HG03558 (cell line): ENCODE data around the gene ANTXR1.
"Not testable (repeated sequence)": the region's sequence is repeated elsewhere in the genome, so short reads cannot be mapped to it uniquely, and the experiment has no call there.

Experiments used
- ATAC-seq: cut with Tn5 transposase; IDR thresholded peaks from one replicate; pipeline ENCODE4 v1.9.1; 2021; ENCODE audit warnings: moderate number of reproducible peaks; ENCODE audit not compliant: unreplicated experiment; ENCODE audit errors: extremely low read depth

Gene ANTXR1

DNA sequence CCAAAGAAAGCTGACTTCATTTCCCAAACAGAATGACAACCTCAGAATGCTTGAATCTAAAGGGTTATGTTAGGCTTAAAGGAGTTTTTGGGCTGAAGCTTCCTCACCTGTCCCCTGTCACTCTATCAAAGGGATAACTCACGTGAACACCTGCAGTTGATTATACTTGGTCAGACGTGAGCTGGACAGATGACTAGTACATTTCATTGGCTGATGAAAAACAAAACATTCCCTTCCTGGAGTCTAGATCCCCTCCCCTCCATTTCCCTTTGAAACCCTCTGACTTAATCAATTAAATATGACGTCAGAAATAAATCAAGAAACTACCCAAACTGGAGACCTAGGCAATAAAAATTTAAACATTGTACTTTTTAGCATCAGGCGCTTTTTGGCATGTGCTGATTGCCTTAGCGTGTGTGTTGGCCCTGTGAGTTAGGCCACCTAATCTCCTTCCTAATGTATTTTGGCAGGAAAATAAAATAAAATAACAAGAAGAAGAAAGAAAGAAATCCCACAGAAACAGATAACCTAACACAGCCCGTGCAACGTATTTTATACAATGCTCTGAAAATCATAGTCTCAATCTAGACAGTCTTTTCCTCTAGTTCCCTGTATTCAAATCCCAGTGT lies 159.0 kb downstream of the ANTXR1 start:
- ATAC-seq, result no peak

DNA sequence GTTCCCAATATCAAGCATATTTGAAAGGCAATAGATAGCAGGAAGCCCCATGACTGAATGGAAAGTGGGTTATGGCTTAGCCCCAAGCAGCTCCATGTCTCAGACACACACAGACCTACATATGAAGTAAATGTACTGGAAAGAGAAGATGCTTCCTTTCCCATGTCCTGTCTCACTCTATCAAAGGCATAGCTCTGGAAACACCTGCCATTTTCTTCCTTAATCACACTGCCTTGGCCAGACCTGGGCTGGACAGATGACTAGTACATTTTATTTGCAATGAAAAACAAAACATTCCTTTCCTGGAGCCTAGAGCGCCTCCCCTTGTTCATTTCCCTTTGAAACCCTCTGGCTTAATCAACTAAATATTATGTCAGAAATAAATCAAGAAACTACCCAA lies 160.7 kb downstream of the ANTXR1 start:
- ATAC-seq, result no peak

- not testable (repeated sequence) for ATAC-seq
Observed at GRCh38 chr2:69174211-69174610, 161.2 kb downstream of the ANTXR1 start.

DNA sequence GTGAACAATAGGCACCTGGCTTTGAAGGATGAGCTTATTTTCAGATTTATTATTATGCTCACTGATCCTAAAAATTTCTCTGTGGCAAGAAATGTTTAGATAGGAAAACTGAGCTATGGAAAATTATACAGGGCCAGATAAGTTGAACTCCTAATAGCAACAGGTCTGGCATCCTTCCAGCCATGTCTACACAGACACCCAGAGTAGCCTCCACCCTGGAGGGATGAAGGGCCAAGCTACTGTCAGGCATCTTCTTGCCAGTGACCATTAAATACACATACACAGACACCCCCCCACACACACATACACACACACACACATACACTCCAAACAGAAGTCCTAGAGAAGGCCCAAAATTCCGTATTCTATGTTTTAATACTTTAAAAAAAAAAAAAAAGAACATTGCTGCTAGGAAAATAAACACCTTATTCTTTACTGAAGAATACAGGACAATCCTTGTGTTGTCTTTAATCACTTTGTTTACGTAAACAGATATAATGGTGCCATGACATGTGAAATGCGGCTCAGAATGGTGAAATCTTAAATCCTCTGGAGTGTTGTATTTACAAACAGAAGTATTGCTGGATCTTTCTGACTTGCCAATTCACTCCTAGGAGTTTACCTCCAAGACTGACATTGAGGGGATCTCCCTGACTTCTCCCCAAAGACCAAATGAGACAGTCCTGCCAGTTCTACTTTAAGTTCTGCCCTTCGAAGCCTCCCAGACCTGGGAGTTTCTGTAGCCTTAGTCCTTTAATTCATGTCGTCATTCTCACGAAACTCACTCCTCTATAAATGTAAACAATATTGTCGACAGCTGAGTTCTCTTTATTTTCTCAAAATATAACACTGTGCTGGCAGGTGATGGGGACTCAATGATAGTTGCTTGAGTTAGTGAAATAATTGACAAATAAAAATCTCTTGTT lies 163.1 kb downstream of the ANTXR1 start:
- no peak for ATAC-seq

- no peak for ATAC-seq
Observed at GRCh38 chr2:69177063-69177771, 164.2 kb downstream of the ANTXR1 start.

DNA sequence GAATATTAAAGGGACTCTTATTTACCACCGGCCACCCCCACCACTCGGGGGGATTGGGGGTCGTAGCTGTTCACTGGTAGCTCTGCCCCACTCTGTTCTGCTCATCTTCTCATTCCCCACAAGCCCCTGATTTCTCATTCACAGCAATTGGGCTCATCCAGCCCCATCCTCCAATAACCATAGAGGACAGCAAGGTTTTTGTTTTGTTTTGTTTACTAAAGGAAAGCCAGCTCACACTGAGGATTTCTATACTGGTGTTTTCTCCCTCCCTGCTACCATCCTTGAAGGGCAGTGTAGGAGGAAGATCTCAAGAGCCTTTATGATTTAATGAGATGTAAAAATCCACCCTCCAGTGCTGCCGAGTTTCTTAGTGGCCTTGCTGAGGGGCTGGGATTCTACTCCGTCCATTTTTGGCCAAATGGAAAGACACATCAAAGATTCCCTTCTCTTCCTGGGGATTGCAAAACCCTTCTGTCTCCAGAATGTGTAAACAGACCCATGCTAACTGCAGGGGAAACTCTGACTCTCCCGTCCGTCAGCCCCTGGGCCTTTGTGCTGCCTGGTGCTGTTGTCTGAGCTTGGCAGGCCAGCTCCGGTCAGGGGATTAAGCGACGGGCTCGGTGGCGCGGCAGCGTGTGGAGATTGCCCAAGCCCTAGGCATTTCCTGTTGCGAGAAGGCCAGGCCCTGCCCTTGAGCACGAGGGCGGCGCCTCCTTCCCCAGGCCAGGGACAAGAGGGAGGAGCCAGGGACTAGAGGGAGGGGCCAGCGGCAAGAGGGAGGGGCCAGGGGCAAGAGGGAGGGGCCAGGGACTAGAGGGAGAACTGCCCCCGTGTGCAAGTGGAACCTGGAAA lies 165.0 kb downstream of the ANTXR1 start:
- ATAC-seq, result no peak

- no peak for ATAC-seq
Observed at GRCh38 chr2:69178756-69179155, 165.8 kb downstream of the ANTXR1 start.

DNA sequence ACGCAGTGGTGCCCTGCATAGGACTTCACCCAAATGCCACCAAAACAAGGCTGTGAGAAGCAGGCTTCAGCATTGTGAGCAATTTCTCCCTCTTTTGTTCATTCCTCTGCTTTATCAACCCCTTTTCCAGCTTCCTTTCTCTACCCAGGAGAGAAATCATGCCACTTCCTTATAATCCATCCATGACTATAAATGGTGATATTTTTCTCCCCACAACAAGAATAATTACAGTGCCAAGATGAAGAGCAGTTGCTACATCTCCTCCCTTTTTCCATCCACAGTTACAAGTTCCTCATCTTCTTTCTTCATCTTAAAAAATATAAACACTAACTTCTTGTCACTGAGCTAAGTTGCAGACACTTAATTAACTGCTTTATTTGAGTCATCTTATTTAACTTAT lies 167.2 kb downstream of the ANTXR1 start:
- no peak for ATAC-seq

DNA sequence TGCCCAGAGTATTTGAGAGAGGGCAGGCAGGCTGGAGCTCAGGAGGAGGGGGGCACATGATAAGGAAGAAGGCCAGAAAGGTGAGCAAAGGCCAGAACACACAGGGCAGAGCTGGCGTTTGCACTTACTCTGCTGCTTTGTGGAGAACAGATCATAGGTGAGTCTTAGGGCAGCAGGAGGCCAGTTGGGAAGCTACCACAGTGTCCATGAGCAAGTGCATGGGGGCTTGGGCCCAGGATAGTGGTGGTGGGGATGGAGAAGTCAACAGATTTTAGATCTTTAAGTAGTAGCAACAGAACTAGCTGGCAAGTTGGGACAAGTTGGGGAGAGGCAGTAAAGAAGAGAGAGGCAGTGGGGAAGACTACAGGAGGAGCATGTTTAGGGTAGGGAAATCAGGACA lies 168.0 kb downstream of the ANTXR1 start:
- ATAC-seq, result no peak

DNA sequence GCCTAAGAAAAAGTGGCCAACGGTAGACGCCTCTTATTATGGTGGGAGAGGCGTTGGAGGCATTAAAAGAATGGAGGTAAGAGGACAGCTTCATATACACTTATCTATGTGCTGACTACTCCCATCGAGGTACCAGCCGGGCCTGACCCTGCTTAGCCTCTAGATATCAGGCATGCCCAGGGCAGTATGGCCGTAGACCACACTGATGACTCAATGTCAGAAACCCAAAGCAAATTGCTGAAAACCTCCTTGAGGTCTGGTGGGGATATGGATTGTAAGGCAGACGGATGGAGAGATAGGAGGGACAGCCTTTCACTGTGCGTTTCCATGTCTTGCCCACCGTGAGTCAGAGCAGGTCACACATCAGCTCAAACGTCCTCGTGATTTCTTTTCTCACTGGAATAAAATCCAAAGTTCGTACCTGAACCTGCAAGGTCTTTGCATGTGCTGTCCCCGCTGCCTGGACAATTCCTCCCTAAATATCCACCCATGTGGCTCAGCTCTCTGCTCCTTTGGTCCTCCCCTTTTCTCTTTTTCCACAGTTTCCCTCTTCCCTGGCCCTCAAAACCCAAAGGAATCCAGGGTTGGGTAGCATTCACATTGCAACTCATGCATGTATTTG lies 168.9 kb downstream of the ANTXR1 start:
- ATAC-seq, result no peak

DNA sequence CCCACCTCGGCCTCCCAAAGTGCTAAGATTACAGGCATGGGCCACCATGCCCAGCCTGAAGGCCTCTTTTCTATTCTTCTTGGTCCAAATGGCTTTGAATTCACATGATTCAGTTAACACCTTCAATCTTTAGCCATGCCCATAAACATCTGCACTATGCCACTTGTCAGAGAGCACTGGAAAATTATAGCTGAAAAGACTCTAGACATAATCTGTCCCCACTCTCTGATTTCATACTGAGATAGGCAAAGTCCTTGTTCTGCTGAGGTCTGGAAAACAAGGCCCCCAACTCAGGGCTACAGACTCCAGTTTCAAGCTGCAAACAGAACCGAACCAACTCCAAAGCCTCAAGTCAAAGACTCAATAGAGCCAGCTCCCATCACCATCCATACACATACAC lies 170.7 kb downstream of the ANTXR1 start:
- no peak for ATAC-seq

GRCh38 chr2:69184224-69184623 lies 171.2 kb downstream of the ANTXR1 start:
- ATAC-seq, result no peak

GRCh38 chr2:69185807-69186206 lies 172.8 kb downstream of the ANTXR1 start:
- no peak for ATAC-seq

GRCh38 chr2:69186614-69187013 lies 173.6 kb downstream of the ANTXR1 start:
- ATAC-seq, result no peak

- no peak for ATAC-seq
Observed at GRCh38 chr2:69188182-69188900, 175.4 kb downstream of the ANTXR1 start.

DNA sequence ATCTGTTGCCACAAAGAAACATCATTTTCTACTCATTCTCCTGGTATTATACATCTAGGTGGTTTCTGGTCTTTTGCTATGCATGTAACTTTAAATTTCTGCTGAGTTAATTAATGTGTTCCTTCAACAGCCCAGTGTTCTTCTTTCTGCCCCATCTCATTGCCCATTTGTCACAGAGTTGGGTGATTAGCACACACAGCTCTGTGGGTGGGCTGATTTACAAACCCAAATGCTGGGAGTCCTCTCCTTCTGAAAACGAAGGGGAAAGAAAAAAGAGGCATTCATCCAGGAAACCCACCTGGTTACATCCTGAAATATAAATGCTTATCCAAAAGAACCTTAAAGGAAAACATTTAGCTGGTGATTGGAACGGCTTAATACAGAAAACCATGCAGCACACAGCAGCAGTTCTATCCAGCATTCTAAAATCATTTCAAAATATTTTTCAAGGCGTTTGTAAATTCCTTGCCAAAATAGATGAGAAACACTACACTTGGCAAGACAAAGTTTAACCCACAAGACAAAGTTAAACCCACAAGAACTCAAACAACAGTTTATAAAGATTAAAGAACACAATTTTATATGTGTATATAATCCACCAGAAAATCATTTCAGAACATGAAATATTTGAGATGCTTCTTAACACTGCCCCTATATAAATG lies 177.9 kb downstream of the ANTXR1 start:
- ATAC-seq, result no peak

DNA sequence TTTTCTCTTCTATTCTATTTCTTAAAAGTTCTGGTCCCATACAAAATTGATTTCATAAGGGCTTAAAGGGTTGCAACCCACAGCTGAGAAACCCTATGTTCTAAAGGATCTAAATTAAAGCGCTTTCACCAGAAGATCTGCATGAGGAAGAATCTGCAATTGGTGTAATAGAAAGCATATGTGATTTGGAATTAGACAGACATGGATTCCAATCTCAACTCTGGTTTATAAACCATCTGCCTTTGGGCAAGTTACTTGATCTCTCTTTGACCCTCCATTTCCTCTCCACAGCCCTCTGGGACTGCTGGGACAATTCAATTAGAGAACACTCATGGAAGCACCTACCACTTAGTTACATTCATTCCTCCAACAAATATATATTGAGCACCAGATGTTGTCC lies 178.7 kb downstream of the ANTXR1 start:
- ATAC-seq, result no peak

GRCh38 chr2:69192176-69192945 lies 179.4 kb downstream of the ANTXR1 start:
- no peak for ATAC-seq
